NCI-H128 (cell line): ENCODE data around the gene MOB3B.

Experiments used
- DNase-seq: peaks from one replicate; lab custom pipeline; 2025; ENCODE audit not compliant: unreplicated experiment; lab: John Stamatoyannopoulos, UW

The MOB3B gene

DNA sequence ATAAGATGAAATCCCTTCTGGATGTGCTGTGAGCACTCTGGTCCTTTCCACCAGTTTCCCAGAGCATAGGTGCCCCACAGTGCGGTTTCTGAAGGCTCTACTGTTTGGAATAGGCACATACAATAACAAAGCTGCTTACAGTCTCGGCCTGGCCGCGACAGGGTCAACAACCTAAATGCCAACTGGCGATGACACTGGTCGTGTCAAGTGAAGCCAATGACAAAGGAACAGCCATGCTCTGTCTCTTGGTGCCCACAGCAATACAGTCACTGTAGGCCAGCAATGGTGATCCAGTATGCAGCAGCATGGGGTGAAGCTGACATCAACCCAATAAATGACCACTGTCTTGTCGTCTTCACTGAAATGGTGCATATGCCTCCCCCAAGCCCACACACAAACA, 184.8 kb downstream of the MOB3B start:
- DNase-seq = no peak

DNA sequence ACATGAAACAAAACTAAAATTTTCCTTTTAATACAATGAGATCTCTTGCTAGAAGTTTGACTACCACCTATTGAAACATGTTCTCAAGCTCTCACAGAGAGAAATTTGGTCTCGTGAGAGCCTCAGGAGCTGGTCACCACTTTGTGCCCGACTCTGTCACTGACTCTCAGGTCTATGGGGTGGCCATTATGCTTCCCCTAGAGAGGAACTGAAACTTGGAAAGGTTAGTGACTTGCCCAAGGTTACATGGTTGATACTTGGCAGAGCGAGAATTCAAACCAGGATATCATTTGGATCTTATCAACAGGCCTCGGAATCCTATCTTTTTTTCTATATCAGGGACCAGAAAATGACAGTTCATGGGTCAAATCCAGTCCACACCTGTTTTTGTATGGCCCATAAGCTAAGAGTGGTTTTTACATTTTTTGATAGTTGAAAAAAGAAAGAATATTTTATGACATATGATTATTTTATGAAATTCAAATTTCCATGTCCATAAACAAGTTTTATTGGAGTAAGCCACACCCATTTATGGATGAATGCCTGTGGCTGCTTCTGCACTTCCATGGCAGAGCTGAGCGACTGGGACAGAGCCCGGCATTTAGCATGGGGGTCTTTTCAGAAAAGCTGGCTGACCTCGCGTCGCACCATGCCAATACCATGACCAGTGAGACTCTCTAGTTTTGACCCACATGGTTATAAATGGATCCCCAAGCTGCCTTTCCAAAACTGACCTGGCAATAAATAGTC, 187.9 kb downstream of the MOB3B start:
- DNase-seq = no peak

DNA sequence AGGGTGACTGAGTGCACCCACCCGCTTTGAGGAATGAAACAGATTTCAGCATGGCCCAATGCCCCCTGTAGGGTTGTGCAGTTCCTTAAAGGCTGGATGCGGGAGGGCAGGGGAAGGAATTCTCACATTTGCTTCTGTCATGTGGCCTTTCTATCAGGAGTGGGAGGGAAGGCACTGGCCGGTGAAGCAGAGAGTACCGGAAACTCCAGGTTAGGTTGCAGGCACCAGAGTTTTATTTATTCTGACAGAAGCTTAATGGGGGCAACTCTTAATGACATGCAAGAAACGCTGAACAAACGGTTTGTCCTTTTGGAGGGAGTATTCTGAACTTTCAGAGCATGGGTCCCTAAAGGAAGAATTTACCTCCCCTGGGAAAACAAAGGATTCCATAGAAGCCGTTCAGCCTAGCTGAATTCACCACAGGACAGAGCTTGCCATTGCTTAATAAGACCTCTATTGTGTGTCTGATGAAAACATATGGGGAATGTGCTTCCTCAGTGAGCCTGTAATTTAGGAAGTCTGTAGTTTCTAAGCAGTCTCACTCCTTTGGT, 188.6 kb downstream of the MOB3B start:
- DNase-seq = no peak

DNA sequence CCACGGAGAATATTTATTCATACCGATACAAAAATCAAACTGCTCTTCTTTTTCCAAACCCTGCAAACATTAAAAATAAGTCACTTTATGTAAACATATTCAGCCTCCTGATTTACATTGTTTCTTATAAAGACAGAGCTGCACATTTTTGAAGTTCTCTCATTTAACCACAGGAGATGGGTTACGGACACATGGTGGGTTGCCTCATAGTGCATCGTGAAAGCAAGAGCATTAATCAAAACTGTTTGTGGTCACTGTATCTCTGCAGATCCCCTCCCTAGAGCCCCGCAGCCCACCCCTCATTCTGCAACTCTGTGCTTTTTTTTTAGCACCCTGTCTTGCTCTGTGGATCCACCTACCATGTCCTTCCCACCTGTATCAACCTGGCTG, 189.3 kb downstream of the MOB3B start:
- DNase-seq = no peak

DNA sequence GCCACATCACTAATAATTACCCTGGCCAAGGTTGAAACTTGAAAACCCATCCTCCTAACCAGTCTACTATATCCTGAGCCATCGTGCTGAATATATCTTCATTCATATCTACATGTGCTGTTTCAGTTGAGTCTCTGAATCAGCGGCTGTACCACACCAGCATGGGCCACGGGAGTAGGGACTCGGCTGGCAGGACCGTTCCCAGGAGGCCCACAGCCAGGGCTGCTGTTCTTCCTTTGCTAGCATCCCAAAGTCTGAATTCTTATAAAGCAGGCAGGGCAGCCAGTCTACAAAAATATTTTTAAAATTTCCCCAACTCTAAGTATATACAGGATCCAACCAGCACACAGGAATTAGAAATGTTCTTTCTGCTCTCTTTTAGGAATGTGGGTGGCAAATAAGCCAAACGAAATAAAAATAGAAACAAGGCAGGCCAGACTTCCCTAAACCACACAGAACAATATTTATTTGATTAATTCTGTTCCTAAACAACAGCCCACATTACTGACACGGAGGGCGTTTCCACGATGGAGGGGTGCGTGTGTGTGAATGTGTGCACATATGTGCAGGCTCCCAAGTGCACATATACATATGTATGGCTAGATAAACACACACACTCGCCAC, 189.8 kb downstream of the MOB3B start:
- DNase-seq = no peak

DNA sequence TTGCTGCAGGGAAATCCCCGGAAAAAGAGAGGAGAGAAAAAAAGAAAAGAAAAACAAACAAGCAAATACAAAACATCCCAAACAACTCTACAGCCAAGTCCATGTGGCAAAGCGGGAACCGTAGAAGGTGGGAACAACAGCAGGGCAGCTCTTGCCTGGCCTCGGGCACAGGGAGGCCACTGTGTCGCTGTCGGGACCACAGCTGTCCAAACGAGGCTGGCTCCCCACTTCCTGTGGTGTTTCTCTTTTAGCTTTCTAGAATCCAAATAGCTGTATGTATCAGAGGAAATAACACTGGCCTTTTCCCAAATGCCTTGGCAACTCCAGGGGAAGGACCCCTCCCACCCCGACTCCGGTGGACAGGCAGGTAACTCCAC, 191.1 kb downstream of the MOB3B start:
- DNase-seq = no peak

DNA sequence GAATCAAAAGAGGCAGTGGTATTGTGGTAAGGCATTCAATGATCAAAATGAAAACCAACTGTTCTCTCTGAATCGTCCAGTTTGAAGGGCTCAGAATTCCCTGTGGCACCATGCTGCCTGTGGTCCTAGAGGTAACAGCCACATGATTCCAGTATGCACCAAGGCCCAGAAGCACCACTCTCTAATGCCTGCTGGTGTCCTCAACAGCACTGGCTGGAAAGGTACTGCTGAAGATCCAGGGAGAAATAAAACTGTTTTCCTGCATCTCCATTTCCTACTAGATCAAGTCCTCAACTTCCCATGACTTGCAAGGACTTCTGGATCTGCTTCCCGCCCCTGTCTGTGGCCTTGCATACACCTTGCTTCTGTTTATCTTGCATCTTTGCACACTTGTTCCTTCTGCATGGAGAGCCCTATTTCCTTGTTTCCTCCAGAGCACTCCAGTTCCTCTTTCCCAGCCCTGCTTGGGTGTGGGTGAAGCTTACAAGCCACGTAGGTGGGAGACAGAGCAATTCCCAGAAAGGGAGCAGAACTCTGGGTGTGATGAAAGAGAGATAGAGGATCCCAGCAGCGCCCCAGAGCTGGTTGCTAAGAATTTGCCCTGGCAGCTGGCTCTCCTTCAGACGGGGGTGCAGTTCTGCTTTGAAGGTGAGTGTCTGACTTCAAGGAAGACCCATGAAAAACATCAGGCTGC, 191.6 kb downstream of the MOB3B start:
- no peak for DNase-seq

DNA sequence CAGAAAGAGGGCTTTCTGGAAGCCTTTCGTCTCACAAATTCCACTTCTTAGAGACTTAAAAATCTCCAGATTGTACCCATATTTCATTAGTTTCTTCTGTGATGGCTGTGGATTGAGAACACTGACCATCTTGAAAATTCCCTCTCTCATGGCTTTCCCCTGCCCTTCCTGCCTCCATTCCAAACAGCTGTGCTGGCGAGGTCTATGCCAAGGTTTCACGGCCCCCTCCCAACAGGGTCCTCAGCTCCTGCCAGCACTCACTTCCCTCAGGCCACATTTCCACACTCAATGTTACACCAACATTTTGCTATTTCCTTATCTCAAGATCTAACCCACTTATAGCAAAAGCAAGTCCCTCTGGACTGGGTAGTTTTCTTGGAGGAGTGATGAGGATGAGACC, 192.4 kb downstream of the MOB3B start:
- no peak for DNase-seq

DNA sequence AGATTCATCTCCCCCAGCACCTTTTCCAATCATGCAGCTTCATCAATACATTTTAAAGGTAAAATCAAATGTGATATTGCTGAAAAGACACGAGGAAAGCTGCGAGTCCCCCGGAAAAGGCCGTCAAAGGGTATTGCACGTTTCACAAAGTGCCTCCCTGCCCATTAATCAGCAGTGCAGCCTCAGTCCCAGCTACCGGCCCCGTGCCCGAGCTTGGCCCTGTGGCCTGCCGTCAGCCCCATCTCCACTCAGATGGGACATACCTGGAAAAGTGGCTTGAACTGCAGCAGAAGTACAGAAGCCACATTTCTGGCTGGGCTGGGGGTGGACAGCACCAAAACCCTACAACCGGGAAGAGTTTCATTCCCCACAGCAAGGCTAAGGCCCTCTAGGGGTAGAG, 192.8 kb downstream of the MOB3B start:
- no peak for DNase-seq

DNA sequence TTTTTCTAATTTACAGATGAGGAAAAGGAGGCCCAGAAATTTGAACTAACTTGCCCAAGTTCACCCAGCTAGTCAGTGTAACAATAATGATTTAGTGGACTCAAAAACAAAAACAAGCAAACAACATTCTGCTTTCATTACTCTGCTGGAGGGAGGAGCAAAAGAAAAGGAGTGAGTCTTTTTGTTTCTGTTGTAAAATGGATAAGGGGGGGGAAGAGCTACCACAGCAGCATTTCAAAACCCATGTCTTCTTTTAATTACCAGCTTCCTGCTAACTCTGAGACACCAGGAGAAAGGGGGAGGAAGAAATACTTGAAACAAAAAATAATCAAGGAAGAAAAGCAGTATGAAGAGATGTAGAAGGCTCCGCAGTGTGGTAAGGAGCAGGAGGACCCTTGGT, 193.5 kb downstream of the MOB3B start:
- no peak for DNase-seq

DNA sequence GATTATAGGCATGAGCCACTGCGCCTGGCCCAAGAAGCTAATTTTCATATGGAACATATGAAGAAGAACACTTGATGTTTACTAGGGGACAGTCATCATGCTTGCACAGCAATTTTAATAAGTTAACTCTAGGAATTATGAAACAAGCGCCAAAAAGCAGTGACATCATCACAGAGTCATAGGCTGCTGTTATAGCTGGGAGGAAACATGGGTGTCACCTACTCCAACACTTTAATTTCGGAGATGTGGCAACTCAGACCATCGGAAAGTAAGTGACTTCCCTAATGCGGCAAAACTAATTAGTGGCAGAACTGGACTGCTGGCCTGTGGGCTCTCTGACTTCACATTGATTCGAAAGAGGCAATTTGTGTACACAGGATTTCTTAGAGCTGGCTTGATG, 194.5 kb downstream of the MOB3B start:
- no peak for DNase-seq

DNA sequence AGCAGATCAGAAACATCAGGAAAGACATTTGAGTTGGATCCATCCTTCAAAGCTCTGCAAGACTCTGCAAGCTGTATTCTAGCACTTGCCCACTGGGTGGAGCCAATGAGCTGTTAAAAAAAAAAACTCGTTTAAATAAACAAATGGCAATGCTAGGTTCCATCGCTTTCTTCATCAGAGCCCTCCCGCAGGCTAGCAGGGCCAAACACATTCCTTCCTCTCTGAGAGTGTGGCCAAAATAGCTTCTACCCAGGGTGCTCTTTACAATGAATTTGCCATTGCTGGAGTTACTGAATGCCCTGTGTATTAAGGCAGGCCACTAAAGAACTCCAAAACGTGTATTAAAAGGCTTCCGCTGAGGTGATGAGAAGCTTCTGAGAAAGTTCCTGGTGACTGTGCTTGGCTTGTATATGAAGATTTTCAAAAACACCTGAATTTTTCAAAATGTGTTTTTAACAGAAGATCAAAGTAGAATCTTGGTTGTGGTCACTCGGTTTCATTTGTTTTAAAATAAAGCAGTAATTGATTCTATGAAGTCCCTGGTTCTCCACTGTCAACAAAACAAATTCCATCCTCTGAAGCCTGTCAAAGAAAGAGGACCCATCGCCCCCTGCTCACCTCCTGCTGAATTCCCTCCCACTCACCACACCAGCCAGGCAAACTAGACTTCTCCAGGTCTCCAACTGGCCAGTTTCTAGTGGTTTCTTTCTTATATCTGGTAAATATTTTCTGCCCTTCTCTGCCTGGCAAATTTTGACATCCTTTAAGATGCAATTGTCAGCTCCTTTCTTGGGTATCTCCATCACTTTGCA, 196.2 kb downstream of the MOB3B start:
- peak; percentile 52 for DNase-seq

DNA sequence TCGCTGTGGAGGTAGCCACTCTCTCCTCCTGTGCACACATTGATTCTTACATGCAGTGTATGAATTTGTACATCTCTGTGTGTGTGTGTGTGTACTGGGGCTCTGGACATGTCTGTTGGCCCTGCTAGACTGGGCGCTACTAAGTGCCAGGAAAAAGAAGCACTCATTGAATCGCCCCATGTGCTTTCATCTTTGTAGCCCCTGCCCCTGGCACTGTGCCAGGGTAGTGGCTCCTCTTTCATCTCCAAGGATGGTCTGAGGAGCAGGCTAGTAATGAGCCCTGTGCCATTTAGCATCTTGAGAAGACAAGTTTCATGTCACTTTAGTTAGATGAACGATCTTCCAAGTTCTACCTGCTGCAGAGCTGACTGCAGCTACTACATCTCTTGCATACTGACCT, 198.2 kb downstream of the MOB3B start:
- no peak for DNase-seq

DNA sequence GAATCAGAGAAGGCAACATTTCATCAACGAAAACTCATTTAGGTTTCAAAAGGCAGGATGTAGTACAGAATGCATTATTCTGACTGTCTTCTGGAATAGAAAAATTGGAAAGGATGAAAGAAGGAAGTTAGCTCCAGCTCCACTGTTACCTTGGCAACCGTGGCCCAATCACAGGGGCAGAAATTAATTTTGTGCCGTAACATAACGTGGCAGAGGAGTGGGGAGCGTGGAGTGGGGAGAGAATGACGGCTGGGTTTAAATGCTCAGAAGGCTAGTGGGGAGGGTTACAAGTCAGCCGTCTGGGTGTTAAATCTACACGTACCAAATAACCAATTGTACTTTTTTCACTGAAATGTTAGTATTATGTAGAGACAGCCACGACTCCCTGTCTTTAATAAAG, 200.3 kb downstream of the MOB3B start:
- no peak for DNase-seq

DNA sequence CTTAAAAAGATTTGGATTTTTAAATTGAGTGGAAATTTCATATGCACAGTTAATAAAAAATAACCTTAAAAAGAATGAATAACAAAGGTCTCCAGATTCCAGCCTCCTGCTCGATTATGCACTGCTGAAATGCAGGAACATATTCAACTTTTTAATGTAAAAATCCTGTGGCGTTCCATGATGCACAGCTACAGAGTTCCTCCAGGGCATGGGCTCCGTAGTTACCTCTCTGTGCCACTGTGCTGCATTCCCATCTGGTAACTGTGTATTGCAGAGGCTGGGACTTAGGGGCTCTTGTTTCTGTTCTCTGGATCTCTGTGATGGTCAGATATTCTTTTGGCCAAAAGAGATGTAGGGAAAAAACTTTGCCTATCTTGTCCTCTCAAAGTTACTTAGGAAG, 201.1 kb downstream of the MOB3B start:
- DNase-seq = no peak

DNA sequence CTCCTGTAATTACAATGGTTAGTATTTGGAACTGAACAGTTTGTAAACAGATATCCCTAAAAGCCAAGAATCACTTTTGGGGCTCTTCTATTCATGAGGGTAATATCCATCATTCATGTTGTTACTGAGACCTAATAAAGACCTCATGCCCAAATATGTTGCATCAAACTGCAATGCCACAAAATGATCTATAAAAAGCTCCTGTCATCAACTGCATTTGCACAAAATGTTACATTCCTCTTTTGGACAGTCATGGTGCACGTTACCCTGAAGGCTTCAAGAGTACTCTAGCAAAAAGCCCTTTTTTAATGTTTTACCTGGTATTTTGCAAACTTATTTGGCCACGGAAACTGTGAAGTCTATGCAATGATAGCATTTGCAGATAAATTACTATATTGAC, 218.4 kb downstream of the MOB3B start:
- DNase-seq = no peak

DNA sequence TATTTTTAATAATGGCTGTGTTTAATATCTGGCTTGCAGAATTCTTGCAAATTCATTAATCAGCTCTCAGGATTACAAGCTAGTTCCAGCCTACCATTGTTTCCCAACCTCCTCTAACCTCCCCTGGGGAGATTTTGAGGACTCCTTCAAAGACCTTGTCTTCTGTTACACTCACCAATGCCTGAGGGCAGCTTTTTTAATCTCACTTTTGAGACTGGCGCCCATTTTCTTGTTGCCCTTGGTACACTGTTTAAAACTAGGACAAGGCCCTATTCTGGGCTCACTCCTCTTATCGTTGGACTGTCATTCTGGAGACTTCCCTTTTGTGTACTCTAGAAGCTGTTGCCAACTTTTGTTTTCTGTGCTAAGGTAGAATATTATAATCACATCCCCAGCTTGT, 219.0 kb downstream of the MOB3B start:
- no peak for DNase-seq

DNA sequence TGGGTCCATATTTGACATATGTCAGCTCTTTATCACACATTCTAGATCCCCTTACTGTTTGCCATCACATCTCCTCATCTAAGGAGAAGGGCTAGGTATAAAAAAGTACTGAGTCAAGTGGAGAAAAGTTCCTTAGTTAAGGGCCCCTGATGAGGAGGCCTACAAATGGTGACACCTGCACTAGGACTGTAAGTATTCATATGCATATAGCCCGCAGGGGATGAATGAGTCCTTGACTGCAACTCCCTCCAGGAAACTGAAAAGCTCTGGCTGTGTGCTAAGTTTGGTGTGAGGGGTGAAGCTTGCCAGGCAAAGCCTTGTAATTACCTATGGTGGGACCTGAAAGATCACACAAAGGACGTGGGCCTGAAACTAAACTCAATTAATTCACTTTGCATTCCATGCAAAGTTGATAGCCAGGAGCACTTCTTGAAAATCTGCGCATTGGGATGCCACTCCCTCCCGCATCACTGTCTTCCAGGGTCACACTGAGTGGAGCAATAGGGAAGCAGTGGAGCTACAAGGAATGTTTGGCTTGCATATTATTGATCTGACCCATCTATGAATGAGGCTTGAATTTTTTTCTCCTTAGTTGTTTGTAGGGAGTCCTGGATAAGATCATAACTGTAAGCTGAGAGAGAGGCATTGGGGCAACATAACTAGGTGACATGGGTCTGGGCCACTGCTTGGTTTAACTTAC, 220.8 kb downstream of the MOB3B start:
- no peak for DNase-seq

DNA sequence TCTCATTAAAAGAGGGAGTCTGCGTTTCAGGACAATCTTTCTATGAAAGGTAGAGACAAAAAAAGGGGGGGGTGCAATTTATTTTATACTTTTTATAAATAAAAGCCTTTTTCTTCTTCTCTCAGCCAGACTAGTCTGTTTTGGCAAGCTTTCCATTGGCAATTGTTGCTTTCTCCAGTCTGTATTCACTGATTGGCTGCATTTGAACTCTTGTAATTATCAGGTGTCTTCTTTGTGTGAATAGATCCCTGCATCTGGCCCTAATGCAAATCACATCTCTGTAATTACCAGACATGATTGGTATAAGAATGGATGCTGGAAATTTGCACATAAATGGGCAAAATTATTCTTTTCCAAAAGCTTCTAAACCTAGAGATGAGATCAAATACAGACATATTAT, 225.1 kb downstream of the MOB3B start:
- DNase-seq = no peak

DNA sequence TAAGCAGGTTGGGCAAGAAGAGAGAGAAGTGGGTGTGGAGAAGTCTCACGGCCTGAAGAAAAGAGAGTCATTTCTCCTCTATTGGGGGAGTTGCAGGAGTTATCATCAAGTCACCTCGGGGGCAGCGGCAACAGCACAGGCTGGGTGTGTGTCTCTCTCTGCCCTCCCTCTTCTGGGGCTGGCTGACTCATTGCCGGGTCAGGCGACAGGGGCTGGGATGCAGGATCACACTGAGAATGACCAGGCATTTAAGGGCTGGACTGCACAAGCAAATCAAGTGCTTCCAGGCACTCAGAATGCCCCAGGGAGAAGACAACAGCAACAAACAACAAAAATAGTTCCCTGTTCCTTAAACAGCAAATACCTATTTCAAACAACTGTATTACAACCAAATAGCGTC, 226.4 kb downstream of the MOB3B start:
- no peak for DNase-seq

DNA sequence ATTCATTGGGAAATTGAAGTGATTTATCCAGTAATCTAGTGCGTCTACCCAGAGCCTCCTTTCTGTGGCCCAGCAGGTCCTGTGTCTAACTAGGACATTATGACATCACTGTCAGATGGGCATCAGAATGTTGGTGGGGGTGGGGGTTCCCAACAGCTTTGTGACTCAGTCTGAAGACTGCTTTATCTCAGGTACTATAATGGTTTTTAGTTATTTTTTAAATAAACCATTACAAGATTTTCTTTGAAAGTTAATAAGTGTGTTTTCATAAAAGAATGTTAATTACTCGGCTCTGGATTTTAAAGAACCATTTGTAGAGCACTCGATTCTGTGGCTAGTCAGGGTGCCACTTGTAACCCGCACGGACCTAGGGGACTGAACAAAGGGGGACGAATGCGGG, 232.6 kb downstream of the MOB3B start, which contains the start of gene EQTN:
TSS of gene EQTN (minus strand) at position 101 of the 400 bp plus-strand sequence. CDS start at position 6, 95 bp downstream.
- no peak for DNase-seq
